ENCODE measurements around the gene METTL26.

GRCh38 chr16:636206-637080 is at the start of gene METTL26:
- TF ChIP-seq CTCF (conservative IDR thresholded peaks at IDR 0.05; ENCODE audit: low read length) = no peak
- no peak for TF ChIP-seq EZH2phosphoT487 (IDR thresholded peaks at IDR 0.05; ENCODE audit: borderline replicate concordance)

Data from Loucy (cell line).